HepG2 (cell line): ENCODE measurements around the gene HDLBP. TPM values are rescaled to one million over a fixed set of nuclear protein-coding genes. Genes with fewer than 3 reads are reported as not detected.
A peak's percentile ranks its signal among the peaks of the same experiment; 100 is the strongest.

Source experiments
- CHD2 ChIP-seq: IDR thresholded peaks from 2 replicates; pipeline ENCODE4 v1.6.1; 2011; ENCODE audit warnings: low read depth, low read length, improper control_type of control experiment
- FIP1L1 ChIP-seq: fragments of 200-400 bp; formaldehyde crosslinking; IDR thresholded peaks from 2 replicates; pipeline ENCODE4 v1.6.1; 2018; ENCODE audit warnings: low read depth, mild to moderate bottlenecking, low read length, moderate library complexity, borderline replicate concordance; ENCODE audit not compliant: insufficient read depth
- HES4 ChIP-seq: sonication (generic); formaldehyde crosslinking; IDR thresholded peaks from 2 replicates; pipeline ENCODE4 v1.9.0; 2021; ENCODE audit warnings: mild to moderate bottlenecking, missing genetic modification reagents, borderline replicate concordance
- HHEX ChIP-seq: IDR thresholded peaks from 2 replicates; pipeline ENCODE4 v1.6.1; 2016; ENCODE audit warnings: control low read depth
- IKZF4 ChIP-seq: sonication (generic); formaldehyde crosslinking; IDR thresholded peaks from 2 replicates; pipeline ENCODE4 v1.5.1; 2020; ENCODE audit warnings: borderline replicate concordance, mild to moderate bottlenecking, low read depth, missing genetic modification reagents; ENCODE audit errors: not compliant biosample characterization
- IRX3 ChIP-seq: sonication (generic); formaldehyde crosslinking; IDR thresholded peaks from 2 replicates; pipeline ENCODE4 v1.8.1; 2023; ENCODE audit warnings: mild to moderate bottlenecking, low read depth, missing genetic modification reagents, borderline replicate concordance
- KDM1A ChIP-seq: IDR thresholded peaks from 2 replicates; pipeline ENCODE4 v1.6.1; 2016; ENCODE audit warnings: missing compliant biosample characterization
- KLF13 ChIP-seq: sonication (generic); formaldehyde crosslinking; IDR thresholded peaks from 2 replicates; pipeline ENCODE4 v1.4.0; 2020; ENCODE audit warnings: mild to moderate bottlenecking, missing genetic modification reagents
- KLF9 ChIP-seq: IDR thresholded peaks from 2 replicates; pipeline ENCODE4 v1.6.1; 2016; ENCODE audit warnings: low read depth
- NR1H2 ChIP-seq: sonication (generic); formaldehyde crosslinking; IDR thresholded peaks from 2 replicates; pipeline ENCODE4 v1.8.1; 2022; ENCODE audit warnings: low read depth, missing genetic modification reagents, borderline replicate concordance
- POGZ ChIP-seq: sonication (generic); formaldehyde crosslinking; IDR thresholded peaks from 2 replicates; pipeline ENCODE4 v1.4.0; 2020; ENCODE audit warnings: mild to moderate bottlenecking, missing genetic modification reagents
- POLR2A ChIP-seq, 2 experiments: IDR thresholded peaks; 2 replicates each; pipeline ENCODE4 v1.6.1; 2011; ENCODE audit warnings: low read depth in 2 of 2, low read length in 2 of 2, mild to moderate bottlenecking in 1 of 2, moderate library complexity in 1 of 2; ENCODE audit not compliant: insufficient read depth in 1 of 2
- RFXANK ChIP-seq: IDR thresholded peaks from 2 replicates; pipeline ENCODE4 v1.6.1; 2016
- SIX4 ChIP-seq: sonication (generic); formaldehyde crosslinking; IDR thresholded peaks from 2 replicates; pipeline ENCODE4 v1.4.0; 2020; ENCODE audit warnings: missing genetic modification reagents
- ZBTB3 ChIP-seq: sonication (generic); formaldehyde crosslinking; IDR thresholded peaks from 2 replicates; pipeline ENCODE4 v1.4.0; 2020; ENCODE audit warnings: low read depth, mild to moderate bottlenecking, moderate library complexity, missing genetic modification reagents, borderline replicate concordance
- ZNF207 ChIP-seq: fragments of 450-650 bp; IDR thresholded peaks from 2 replicates; pipeline ENCODE4 v1.6.1; 2016; ENCODE audit warnings: antibody characterized with exemption, borderline replicate concordance
- ZNF230 ChIP-seq: sonication (generic); formaldehyde crosslinking; IDR thresholded peaks from 2 replicates; pipeline ENCODE4 v1.4.0; 2020; ENCODE audit warnings: mild to moderate bottlenecking, missing genetic modification reagents
- ZNF3 ChIP-seq: IDR thresholded peaks from 2 replicates; pipeline ENCODE4 v1.7.0; 2017; ENCODE audit warnings: inconsistent platforms
- ZNF44 ChIP-seq: sonication (generic); formaldehyde crosslinking; IDR thresholded peaks from 2 replicates; pipeline ENCODE4 v1.5.1; 2020; ENCODE audit warnings: mild to moderate bottlenecking, missing genetic modification reagents
- ZNF557 ChIP-seq: sonication (generic); formaldehyde crosslinking; IDR thresholded peaks from 2 replicates; pipeline ENCODE4 v1.4.0; 2020; ENCODE audit warnings: missing genetic modification reagents
- ZNF83 ChIP-seq: sonication (generic); formaldehyde crosslinking; IDR thresholded peaks from 2 replicates; pipeline ENCODE4 v1.4.0; 2020; ENCODE audit warnings: missing genetic modification reagents, mild to moderate bottlenecking, borderline replicate concordance
- polyA plus RNA-seq, 8 experiments: library from polyadenylated mRNA; depleted of rRNA in 3 of 8; stranded (reverse) in 7 of 8; unstranded in 1 of 8; fragments of >200 nt; fragmentation: Illumina TruSeq in 4 of 8; extraction: Trizol in 4 of 8; gene quantifications; 2 replicates each; pipeline versions ENCODE4 v1.2.1 to v1.2.3, GENCODE V29; 2011 to 2016; ENCODE audit warnings: low read depth in 4 of 8, missing spikeins in 1 of 8, mixed read lengths in 1 of 8; ENCODE audit not compliant: insufficient read depth in 1 of 8
- total RNA-seq, 5 experiments: library from RNA; depleted of rRNA; stranded (reverse); fragments of >200 nt; fragmentation: Illumina TruSeq; extraction: Trizol; gene quantifications; 2 replicates each; pipeline ENCODE4 v1.2.3, GENCODE V29; 2016; ENCODE audit warnings: low read depth in 1 of 5
- TF ChIP-seq, protein P1 (sequence below): sonication (generic); formaldehyde crosslinking; IDR thresholded peaks from 2 replicates; pipeline ENCODE4 v1.8.0; 2022; ENCODE audit warnings: mild to moderate bottlenecking, missing genetic modification reagents, borderline replicate concordance
- TF ChIP-seq, protein P2 (sequence below): sonication (generic); formaldehyde crosslinking; IDR thresholded peaks from 2 replicates; pipeline ENCODE4 v1.5.0; 2020; ENCODE audit warnings: mild to moderate bottlenecking, low read depth, missing genetic modification reagents, borderline replicate concordance
- TF ChIP-seq, protein P3 (sequence below): sonication (generic); formaldehyde crosslinking; IDR thresholded peaks from 2 replicates; pipeline ENCODE4 v1.5.0; 2020; ENCODE audit warnings: mild to moderate bottlenecking, missing genetic modification reagents
- TF ChIP-seq, protein P4 (sequence below): sonication (generic); formaldehyde crosslinking; IDR thresholded peaks from 2 replicates; pipeline ENCODE4 v1.8.0; 2023; ENCODE audit warnings: mild to moderate bottlenecking, missing genetic modification reagents
- TF ChIP-seq, protein P5 (sequence below): sonication (generic); formaldehyde crosslinking; IDR thresholded peaks from 2 replicates; pipeline ENCODE4 v1.5.0; 2020; ENCODE audit warnings: missing genetic modification reagents

HDLBP gene
- total and polyA plus RNA-seq, 2 of the 13 experiments (the other 11 are each of a cell fraction or from before 2014, with no cell fraction given) = 464 to 707 TPM

DNA sequence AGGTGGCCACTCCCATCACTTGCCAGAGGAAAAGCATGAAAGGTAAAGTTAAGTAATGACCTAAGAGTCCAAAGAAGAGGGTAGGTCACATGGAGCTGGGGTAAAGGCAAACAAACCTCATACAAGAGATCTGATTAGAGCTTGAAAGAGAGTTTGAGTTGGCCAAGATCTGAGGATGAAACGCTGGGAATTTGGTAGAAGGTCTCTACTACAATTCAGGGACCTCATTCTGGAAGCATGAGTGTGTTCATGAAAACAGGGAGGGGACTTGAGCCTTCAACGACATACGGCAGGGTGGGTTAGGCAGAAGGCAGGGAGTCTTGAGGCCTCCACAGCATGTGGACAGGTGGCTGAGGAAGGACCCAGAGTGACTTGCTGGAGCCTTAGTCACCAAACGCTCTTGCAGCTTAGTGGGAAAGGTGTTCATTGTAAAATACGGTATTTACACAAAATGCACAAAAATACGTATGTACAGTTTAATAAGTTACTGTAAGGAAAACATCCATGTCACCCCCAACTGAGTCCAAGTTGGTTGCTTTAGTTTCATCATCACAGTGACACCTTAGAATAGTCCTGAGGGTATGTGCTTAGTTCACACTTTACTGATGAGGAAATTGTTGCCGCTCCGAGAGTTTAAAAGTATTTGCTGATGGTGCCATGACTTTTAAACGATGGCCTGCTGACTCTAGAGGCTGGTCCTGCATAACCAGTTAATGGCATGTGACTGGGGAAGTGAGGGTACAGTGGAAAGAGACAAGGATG is 35.6 kb upstream of the HDLBP start (continued):
- TF ChIP-seq, protein P1, sequence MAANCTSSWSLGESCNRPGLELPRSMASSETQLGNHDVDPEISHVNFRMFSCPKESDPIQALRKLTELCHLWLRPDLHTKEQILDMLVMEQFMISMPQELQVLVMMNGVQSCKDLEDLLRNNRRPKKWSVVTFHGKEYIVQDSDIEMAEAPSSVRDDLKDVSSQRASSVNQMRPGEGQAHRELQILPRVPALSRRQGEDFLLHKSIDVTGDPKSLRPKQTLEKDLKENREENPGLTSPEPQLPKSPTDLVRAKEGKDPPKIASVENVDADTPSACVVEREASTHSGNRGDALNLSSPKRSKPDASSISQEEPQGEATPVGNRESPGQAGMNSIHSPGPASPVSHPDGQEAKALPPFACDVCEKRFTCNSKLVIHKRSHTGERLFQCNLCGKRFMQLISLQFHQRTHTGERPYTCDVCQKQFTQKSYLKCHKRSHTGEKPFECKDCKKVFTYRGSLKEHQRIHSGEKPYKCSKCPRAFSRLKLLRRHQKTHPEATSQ (CRISPR knock-in tag) = no peak
- TF ChIP-seq ZNF83 (CRISPR knock-in tag) = no peak
- peak; percentile 77; the same call in 1 of the 2 replicates for TF ChIP-seq KDM1A (CRISPR knock-in tag)
- no peak for TF ChIP-seq IRX3 (CRISPR knock-in tag)
- no peak for TF ChIP-seq NR1H2 (CRISPR knock-in tag)
- TF ChIP-seq ZNF44 (CRISPR knock-in tag) = no peak
- no peak for TF ChIP-seq HHEX (CRISPR knock-in tag)
- TF ChIP-seq RFXANK = no peak
- no peak for TF ChIP-seq ZNF207
- no peak for TF ChIP-seq ZNF230 (CRISPR knock-in tag)
- TF ChIP-seq, protein P2, sequence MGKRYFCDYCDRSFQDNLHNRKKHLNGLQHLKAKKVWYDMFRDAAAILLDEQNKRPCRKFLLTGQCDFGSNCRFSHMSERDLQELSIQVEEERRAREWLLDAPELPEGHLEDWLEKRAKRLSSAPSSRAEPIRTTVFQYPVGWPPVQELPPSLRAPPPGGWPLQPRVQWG (CRISPR knock-in tag) = no peak
- TF ChIP-seq POLR2A (IDR thresholded peaks at IDR 0.05; ENCODE audit: insufficient read depth in 1 of 2, low read depth in 2 of 2, low read length in 2 of 2) = 0 out of 4 replicates have a peak, but pooled peaks of 1 of the 2 experiments have one; percentile 30
- no peak for TF ChIP-seq KLF9
- no peak for TF ChIP-seq KLF13 (CRISPR knock-in tag)
- TF ChIP-seq POGZ (CRISPR knock-in tag) = no peak; the same call in 1 of the 2 replicates
- no peak for TF ChIP-seq CHD2
- TF ChIP-seq IKZF4 = no peak
- TF ChIP-seq ZBTB3 (CRISPR knock-in tag) = no peak
- TF ChIP-seq HES4 (CRISPR knock-in tag) = no peak
- no peak for TF ChIP-seq ZNF3 (CRISPR knock-in tag)
- no peak for TF ChIP-seq ZNF557 (CRISPR knock-in tag)
- TF ChIP-seq SIX4 (CRISPR knock-in tag) = 0 out of 2 replicates have a peak, but pooled peaks have one; percentile 10
- TF ChIP-seq, protein P3, sequence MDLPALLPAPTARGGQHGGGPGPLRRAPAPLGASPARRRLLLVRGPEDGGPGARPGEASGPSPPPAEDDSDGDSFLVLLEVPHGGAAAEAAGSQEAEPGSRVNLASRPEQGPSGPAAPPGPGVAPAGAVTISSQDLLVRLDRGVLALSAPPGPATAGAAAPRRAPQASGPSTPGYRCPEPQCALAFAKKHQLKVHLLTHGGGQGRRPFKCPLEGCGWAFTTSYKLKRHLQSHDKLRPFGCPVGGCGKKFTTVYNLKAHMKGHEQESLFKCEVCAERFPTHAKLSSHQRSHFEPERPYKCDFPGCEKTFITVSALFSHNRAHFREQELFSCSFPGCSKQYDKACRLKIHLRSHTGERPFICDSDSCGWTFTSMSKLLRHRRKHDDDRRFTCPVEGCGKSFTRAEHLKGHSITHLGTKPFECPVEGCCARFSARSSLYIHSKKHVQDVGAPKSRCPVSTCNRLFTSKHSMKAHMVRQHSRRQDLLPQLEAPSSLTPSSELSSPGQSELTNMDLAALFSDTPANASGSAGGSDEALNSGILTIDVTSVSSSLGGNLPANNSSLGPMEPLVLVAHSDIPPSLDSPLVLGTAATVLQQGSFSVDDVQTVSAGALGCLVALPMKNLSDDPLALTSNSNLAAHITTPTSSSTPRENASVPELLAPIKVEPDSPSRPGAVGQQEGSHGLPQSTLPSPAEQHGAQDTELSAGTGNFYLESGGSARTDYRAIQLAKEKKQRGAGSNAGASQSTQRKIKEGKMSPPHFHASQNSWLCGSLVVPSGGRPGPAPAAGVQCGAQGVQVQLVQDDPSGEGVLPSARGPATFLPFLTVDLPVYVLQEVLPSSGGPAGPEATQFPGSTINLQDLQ = no peak
- TF ChIP-seq, protein P4, sequence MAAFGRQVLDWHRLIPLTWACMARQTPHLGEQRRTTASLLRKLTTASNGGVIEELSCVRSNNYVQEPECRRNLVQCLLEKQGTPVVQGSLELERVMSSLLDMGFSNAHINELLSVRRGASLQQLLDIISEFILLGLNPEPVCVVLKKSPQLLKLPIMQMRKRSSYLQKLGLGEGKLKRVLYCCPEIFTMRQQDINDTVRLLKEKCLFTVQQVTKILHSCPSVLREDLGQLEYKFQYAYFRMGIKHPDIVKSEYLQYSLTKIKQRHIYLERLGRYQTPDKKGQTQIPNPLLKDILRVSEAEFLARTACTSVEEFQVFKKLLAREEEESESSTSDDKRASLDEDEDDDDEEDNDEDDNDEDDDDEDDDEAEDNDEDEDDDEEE (CRISPR knock-in tag) = no peak
- TF ChIP-seq, protein P5, sequence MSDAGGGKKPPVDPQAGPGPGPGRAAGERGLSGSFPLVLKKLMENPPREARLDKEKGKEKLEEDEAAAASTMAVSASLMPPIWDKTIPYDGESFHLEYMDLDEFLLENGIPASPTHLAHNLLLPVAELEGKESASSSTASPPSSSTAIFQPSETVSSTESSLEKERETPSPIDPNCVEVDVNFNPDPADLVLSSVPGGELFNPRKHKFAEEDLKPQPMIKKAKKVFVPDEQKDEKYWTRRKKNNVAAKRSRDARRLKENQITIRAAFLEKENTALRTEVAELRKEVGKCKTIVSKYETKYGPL (CRISPR knock-in tag) = no peak
- no peak for TF ChIP-seq FIP1L1
